ENCODE measurements around the gene LCP2.
A peak's percentile ranks its signal among the peaks of the same experiment; 100 is the strongest.

Gene LCP2

DNA sequence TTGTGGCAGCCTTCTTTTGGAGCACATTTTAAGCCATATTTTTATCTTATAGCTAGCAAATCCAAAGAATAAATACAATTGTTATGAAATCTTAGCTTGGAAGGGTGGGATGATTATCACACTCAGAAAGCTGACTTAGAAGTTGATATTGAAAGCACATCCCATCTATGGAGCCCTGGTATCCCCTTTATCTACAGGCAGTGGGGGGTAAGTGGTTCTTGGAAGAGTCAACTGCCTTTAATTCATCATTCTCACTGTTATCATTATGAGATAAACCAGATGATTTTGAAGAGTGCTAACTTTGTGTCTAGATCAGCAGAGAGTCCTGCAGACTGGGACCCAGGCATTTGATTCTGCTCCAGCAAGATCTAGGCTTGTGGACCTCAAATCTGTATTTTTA is 3.0 kb downstream of the LCP2 start:
- DNase-seq, result no peak

DNA sequence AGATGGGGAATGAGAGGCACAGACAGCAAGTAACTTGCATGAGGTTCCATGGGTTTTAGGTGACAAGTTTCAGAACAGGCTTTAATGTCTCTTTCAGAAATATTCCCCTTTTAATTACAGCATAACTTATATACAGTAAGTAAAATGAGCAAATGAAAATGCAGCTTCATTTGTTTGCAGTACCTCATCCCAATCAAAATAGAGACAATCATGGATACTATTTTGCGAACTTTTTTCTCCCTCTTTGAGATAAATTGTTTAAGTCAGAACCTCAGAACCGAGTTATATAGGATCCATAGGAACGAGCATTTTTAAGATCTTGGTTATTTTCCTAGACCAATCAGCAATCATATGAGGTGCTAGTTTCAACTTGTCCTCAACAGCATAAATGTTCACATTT is 3.5 kb downstream of the LCP2 start:
- no peak for DNase-seq

- DNase-seq, result no peak
These were observed 4.3 kb downstream of the LCP2 start for GRCh38 chr5:170293273-170293672.

DNA sequence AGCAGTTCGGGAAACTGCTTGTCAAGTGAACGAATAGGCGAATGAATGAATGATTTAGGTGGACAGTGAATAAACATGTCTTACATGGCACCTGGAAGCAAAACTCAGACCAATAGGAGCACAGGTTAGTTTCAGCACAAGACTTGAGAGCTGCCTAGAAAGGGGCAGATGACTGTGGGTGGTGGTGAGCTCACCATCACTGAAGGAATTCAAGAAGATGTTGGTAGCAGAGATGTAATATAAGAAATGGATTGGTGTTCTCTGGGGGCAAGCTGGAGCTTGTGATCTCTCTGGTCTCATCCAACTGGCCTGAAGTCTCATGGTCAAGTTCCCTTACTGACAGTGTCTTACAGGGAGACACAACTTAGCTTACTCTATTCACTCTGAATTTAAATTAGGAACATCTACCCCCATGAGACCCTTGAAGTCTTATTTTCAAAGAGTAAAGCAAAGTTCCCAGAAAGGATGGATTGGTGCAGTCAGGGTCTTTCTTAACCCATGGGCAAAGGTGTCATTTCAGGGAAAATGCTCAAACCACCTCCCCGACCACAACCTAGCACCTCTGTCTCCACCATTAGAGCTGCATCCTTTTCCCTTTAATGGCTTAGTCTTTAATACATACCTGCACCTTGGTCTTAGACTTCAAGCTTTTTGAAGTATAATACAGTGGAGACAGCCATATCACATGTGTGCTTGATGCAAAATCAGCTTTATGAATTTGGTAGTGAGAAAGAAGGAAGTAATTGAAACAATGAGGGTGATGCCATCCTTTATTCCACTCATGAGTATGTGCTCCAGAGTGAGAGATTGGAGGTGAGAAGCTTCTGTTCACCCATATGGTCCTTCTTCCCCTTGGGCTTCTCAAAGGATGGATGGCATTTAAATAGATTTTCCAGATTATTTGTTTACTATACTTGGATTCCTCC is 5.1 kb downstream of the LCP2 start:
- no peak for DNase-seq

GRCh38 chr5:170290498-170290897 is 7.1 kb downstream of the LCP2 start:
- DNase-seq, result no peak

DNA sequence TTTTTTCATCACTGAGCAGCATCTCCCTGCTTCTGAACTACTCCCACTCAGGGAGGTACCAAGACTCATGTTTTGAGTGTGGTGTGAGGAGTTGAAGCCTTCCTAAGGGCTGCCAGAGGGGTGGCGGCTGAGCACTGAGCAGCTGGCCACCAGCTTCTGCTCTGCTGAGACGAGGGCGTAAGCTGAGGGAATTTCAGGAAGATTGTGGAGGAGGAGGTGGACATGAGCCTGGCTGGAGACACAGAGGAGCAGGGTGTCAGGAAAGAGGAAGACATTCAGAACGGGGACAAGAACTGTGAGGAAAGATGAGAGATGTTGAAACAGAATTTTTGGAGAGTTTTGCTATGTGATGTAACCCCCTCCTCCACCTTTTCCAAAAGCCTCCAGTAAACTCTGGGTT is 7.8 kb downstream of the LCP2 start:
- no peak for DNase-seq

- DNase-seq, result no peak
These were observed 8.5 kb downstream of the LCP2 start for GRCh38 chr5:170289121-170289520.

DNA sequence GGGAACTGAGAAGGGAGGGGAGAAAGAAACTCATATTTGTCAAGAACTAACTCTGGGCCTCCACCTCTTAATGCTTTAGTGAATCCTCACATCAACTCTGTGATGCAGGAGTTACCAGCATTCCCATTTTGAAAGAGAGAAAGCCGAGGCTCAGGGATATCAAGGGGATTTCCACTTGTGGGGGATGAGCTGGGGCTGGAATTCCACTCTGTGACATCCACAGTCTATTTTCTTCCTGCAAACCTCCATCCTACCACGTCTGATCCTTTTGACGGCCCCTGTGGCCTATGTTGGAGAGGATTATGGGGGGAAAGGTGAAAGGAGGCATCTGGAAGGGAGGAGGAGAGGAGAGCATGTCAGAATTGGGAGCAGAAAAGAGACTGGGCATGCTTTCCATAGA is 9.0 kb downstream of the LCP2 start:
- no peak for DNase-seq

DNA sequence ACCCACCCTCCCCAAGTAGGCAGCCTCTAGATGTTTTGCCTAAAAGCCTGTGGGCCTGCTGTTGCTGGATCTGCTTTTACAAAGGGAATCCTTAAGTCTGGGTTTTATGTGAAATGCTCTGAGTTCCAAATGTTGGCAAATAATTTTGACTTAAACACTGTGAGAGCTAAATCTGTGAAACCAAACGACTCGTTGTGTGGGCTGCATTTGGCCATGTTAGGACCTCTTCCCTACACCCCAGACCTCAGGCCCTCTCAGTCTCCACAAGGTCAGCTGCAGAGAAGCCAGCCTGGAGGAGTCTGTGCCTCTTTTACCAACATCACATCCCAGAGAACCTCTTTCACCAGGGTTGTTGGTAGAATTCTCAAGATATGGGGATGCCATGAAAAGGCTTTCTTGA is 9.4 kb downstream of the LCP2 start:
- DNase-seq, result no peak

DNA sequence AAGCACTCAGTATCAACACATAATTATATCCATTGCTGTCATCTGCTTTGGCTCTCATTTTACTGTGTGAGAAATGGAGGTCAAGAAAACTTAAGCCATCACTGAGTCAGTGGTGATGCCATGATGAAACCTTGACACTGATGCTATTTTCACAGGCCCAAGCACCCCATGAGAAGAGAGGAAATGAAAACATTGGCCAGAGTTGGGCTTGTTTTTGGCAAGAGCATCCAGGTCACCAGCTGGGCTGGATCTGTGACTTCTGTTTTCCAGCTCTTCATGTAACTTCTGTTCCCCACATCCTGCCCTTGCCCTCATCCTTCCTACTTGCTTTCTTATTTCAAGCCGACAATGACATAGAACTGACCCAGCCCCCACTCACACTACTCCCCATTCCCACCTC is 10.0 kb downstream of the LCP2 start:
- DNase-seq, result no peak

DNA sequence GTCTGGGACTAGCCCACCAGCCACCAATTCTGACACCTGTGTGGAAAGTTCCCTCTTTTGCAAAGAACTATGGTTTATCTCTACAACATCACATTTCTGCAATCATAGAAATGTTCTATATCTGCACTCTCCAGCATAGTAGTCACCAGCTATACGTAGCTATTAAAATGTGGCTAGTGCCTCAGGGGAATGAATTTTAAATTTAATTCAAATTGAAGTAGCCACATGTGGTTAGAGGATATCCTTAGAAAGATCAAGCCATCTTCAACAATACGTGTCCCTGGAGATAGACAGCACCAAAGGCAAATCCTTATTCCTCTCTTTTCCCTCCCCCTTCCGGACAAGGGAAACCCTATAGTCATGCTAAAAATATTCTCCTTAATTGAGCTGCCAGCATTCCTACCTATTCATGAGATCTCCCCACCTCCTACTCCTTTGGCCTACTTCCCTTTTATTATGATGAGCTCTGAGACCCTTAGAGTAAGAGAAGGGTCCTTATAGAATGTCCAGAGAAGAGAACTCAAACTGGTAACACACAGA is 11.1 kb downstream of the LCP2 start:
- no peak for DNase-seq

- DNase-seq, result no peak
These were observed 12.4 kb downstream of the LCP2 start for GRCh38 chr5:170285181-170285580.

DNA sequence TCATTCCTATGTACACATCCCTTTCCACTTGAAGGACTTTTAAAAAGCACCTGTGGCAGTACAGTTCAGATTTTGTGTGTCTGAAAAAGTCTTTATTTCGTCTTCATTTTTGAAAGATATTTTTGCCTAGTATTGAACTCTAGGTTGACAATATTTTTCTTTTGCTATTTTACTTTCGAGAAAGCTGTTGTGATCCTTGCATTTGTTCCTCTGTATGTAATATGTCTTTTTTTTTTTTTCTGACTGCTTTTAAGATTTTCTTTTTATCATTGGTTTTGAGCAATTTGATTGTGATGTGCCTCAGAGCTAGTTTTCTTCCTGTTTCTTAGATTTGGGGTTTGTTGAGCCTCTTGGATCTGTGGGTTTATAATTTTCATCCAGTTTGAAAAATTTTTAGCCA is 13.3 kb downstream of the LCP2 start:
- no peak for DNase-seq

- DNase-seq, result no peak
These were observed 14.3 kb downstream of the LCP2 start for GRCh38 chr5:170283296-170283695.

DNA sequence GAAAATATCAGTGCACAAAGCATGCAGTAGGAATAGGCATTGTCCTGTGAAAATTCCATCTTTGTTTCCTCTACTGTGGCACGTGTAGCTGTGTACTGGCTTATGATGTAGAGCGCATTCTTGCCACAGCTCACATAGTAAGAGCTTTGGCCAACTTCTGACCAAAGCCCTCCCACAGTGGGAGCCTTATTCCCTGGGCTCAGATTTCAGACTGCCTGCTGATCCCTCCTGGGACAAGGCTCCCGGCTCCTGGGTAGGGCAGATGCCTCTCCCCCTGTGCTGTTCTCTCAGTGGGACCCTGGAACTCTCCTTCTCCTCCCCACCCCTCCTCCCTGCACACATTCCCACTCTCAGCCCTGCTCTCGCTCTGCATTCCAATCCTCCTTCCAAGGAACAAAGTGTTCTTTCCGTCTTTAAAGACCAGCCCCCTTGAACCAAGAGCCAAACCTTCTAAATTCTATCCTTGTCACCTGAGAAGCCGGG is 17.5 kb downstream of the LCP2 start:
- no peak for DNase-seq

GRCh38 chr5:170279459-170279817 is 18.1 kb downstream of the LCP2 start:
- DNase-seq, result no peak

DNA sequence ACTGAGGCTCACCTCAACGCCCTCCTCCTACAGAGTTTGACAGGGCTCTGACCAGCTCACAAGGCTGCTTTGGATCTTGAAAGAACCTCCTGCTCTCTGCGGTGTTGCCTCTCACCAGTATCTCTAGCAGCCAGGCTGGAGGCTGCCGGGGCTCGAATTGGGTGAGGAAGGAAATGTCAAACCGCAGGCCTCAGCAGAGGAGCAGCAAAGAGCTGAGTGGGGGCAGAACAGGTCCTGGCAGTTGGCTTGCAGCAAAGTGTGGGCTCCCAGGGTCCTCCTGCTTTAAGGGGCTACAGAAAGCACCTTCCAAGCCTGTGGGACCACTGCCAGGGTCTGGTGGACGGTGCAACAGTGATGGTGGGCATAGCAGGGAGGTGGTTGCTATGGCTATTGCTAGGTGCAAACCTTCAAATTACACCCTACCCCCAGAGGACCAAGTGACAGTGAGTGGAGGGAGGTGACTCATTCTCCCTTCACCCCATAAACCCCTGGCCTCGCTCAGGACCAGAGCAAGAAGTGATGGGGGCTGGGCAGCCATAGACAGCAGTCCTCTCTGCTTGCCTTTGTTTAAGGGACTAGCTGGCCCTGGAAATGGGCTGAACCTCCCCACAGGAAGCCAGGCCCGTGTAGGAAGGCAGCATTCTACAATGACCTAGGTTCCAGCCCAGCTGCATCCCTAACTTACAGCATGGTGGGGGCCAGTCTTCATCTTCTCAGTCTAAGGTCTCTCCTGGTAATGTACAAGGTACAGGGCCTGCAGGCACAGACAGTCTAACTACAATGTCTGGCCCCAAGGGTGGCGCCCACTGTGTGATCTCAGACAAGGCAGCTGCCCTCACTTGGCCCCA is 18.7 kb downstream of the LCP2 start:
- DNase-seq, result peak; percentile 75 to 79

DNA sequence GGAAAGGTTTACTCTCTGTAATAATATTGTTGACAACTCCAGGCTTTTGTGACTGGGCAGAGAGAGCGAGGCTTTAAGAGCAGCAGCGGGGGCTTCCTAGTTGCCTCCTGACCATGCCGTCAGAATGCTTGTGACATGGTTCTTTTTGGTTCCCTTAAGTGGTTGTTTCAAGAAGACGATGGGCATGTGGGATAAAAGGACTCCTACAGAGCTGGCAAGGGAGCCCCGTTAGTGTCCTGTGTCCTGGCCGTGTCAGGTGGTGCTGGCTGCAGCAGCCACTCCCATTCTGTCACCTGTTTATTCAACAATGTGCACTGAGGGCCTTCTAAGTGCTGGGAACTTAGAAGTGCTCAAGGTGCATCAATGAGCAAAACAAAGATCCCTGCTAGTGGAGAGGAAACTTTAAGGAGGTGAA is 19.7 kb downstream of the LCP2 start:
- DNase-seq, result no peak

DNA sequence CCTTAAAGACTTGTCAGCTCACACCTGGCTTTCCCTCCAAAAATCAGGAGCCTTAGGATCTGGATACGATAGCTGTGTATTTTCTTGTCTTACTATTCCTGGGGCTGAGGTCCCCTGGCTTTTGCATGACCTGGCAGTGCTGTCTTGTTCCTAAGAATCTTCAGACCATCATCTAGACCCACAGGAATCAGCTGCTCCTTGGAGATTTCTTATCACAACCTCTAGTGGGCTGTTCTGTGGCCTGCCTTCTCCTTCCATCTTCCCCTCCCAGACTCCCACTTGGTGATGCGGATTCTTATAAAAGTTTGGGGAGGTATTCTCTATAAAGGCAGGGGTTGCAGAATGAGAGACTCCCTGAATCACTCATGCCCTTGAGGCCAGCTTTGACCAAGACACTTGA is 21.4 kb downstream of the LCP2 start:
- DNase-seq, result no peak

DNA sequence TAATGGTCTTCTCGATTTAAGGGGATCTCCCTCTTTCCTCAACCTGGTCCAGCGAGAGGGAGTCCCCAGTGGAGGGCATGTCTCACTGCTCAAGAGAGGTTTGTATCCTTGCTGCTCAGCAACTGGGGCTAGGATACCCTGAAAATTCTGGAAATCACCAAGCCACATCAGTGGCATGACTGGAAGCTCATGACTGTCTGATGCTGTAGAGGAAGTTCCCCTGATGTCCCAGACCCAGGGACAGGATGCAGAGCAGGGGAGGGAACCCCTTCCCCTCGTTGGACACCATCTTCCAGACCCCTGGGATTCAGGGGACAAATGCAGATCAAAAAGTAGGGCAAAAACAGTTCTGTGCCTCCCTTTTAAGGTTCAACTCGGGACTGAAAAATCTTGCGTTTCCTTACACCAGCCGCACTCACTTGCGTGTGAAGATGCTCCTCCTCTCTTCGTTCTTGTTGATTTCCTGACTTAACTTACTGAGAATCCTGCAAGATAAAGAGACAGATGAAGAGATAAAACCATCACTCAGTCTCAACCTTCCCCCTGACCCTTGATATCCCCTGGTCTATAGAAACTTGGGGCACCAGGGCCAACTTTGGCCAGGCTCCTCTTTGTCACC is 22.1 kb downstream of the LCP2 start:
- no peak for DNase-seq

GRCh38 chr5:170273968-170274710 is 23.4 kb downstream of the LCP2 start:
- peak in 1 of 2 experiments; percentile 42 for DNase-seq

- DNase-seq, result no peak
These were observed 27.1 kb downstream of the LCP2 start for GRCh38 chr5:170270293-170271069.

Data from activated CD4-positive, alpha-beta T cell treated with anti-CD3 and anti-CD28 coated beads, Interleukin-2, amount 50 U/mL, for 4 hours (primary cell).